Lower leg skin (tissue), 3 donors: Measurements from ENCODE around the gene RNF5.
"Not testable (repeated sequence)": the region's sequence is repeated elsewhere in the genome, so short reads cannot be mapped to it uniquely, and the experiment has no call there.

ENCODE experiments used
- CTCF ChIP-seq, 3 donors: fragments of 450-650 bp; IDR thresholded peaks; one replicate each; pipeline ENCODE4 v1.5.1; 2016; ENCODE audit warnings: antibody characterized with exemption in 3 of 3, mild to moderate bottlenecking in 3 of 3, moderate library complexity in 2 of 3
- POLR2A ChIP-seq, 2 donors: fragments of 450-650 bp; IDR thresholded peaks; one replicate each; pipeline ENCODE4 v1.6.1; 2016 to 2017; ENCODE audit warnings: antibody characterized with exemption in 2 of 2, mild to moderate bottlenecking in 1 of 2, moderate library complexity in 1 of 2

DNA sequence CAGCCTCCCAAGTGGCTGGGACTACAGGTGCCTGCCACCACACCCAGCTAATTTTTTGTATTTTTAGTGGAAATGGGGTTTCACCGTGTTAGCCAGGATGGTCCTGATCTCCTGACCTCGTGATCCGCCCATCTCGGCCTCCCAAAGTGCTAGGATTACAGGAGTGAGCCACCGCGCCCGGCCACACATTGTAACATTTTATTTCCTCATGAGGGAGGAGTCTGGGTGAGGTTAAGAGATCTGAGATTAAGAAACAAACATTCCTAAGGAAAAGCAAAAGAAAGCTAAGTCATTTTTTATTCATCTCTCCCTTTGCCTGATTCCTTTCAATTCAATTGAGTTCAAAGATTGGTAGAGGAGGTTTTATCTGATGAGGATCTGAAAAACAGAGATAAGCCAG, 34.0 kb upstream of the RNF5 start:
- TF ChIP-seq CTCF, POLR2A (IDR thresholded peaks at IDR 0.05): not testable (repeated sequence)
